H1 (cell line): Measurements from ENCODE around the gene GPATCH4. TPM values are rescaled to one million over a fixed set of nuclear protein-coding genes. Genes with fewer than 3 reads are reported as not detected.

Experiments used
- CTCF ChIA-PET: fragments of 300-600 bp; sonication (Branson Sonifier 250); formaldehyde crosslinking; loops from one replicate; lab custom pipeline; 2021; ENCODE audit not compliant: partially characterized antibody; lab: Charles Lee
- POLR2A ChIA-PET: fragments of 300-600 bp; sonication (Branson Sonifier 250); formaldehyde crosslinking; loops from one replicate; lab custom pipeline; 2021; ENCODE audit warnings: inconsistent platforms; ENCODE audit not compliant: partially characterized antibody; lab: Charles Lee
- DNase-seq, 2 experiments: peaks; one replicate each; pipeline versions ENCODE4 v3.0.0 to v3.0.0-alpha.2; 2010 to 2022; ENCODE audit warnings: low spot score in 2 of 2, low read depth in 1 of 2, mixed read lengths in 1 of 2
- FAIRE-seq: peaks from 2 replicates; lab custom pipeline; 2011; peaks lifted over from hg19 to GRCh38; lab: Jason Lieb, UNC
- H2AFZ ChIP-seq: 2 replicates; pipeline ENCODE4 v1.8.1; 2012; ENCODE audit warnings: low read length, inconsistent platforms
- H2AK5ac ChIP-seq: 2 replicates; pipeline ENCODE4 v1.6.1; 2013; ENCODE audit warnings: low read depth, low read length
- H2BK120ac ChIP-seq: replicated peaks from 2 replicates; pipeline ENCODE3; 2013; ENCODE audit warnings: low read depth, low read length, inconsistent platforms
- H2BK12ac ChIP-seq: 2 replicates; pipeline ENCODE4 v1.6.1; 2013; ENCODE audit warnings: low read depth, low read length
- H2BK15ac ChIP-seq: 2 replicates; pipeline ENCODE4 v1.6.1; 2013; ENCODE audit warnings: low read length
- H2BK20ac ChIP-seq: 2 replicates; pipeline ENCODE4 v1.6.1; 2013; ENCODE audit warnings: low read length
- H2BK5ac ChIP-seq: 2 replicates; pipeline ENCODE4 v1.6.1; 2013; ENCODE audit warnings: low read depth, low read length
- H3K14ac ChIP-seq: 2 replicates; pipeline ENCODE4 v1.6.1; 2013; ENCODE audit warnings: inconsistent platforms; ENCODE audit not compliant: insufficient read length
- H3K18ac ChIP-seq: 2 replicates; pipeline ENCODE4 v1.6.1; 2013; ENCODE audit warnings: low read length; ENCODE audit errors: extremely low read depth
- H3K23ac ChIP-seq: 2 replicates; pipeline ENCODE4 v1.6.1; 2013; ENCODE audit warnings: inconsistent platforms; ENCODE audit not compliant: insufficient read length
- H3K23me2 ChIP-seq: 2 replicates; pipeline ENCODE4 v1.6.1; 2013; ENCODE audit warnings: low read depth, low read length
- H3K27ac ChIP-seq: 2 replicates; pipeline ENCODE4 v1.6.1; 2011; ENCODE audit warnings: low read depth, low read length, inconsistent platforms
- H3K27me3 ChIP-seq, 4 experiments: replicated peaks in 1 of 4; 1 replicate in 1 of 4; 2 replicates in 3 of 4; pipeline versions ENCODE4 v1.6.1 to v1.8.1; 2011 to 2013; ENCODE audit warnings: low read length in 3 of 4, mild to moderate bottlenecking in 3 of 4, inconsistent platforms in 2 of 4, mixed read lengths in 2 of 4, moderate library complexity in 1 of 4; ENCODE audit not compliant: control insufficient read depth in 3 of 4, insufficient read depth in 3 of 4; ENCODE audit errors: extremely low read depth in 1 of 4
- H3K36me3 ChIP-seq, 4 experiments: 2 replicates each; pipeline versions ENCODE4 v1.6.1 to v1.8.1; 2011 to 2013; ENCODE audit warnings: mild to moderate bottlenecking in 4 of 4, low read length in 3 of 4, moderate library complexity in 2 of 4, control low read depth in 1 of 4, inconsistent platforms in 1 of 4; ENCODE audit not compliant: insufficient read depth in 4 of 4, control insufficient read depth in 2 of 4
- H3K4ac ChIP-seq: replicated peaks from 2 replicates; pipeline ENCODE3; 2013; ENCODE audit warnings: low read length, low read depth, mixed read lengths, inconsistent platforms; ENCODE audit not compliant: insufficient read length
- H3K4me1 ChIP-seq, 4 experiments: replicated peaks in 1 of 4; 1 replicate in 1 of 4; 2 replicates in 3 of 4; pipeline versions ENCODE4 v1.6.1 to v1.8.1; 2011 to 2013; ENCODE audit warnings: low read length in 3 of 4, inconsistent platforms in 2 of 4, mixed read lengths in 1 of 4; ENCODE audit not compliant: insufficient read depth in 4 of 4, control insufficient read depth in 3 of 4
- H3K4me2 ChIP-seq, 2 experiments: 2 replicates each; pipeline versions ENCODE4 v1.6.1 to v1.8.1; 2011 to 2013; ENCODE audit warnings: low read depth in 2 of 2, low read length in 2 of 2, control low read depth in 1 of 2, inconsistent platforms in 1 of 2, mild to moderate bottlenecking in 1 of 2; ENCODE audit not compliant: insufficient read depth in 1 of 2
- H3K4me3 ChIP-seq, 4 experiments: fragments of 200-600, 300-600 bp in 1 of 4; sonication (generic), shearing (Covaris generic), sonication (Bioruptor Twin) in 1 of 4; 2 replicates each; pipeline versions ENCODE4 v1.5.1 to v1.8.1; 2011 to 2016; ENCODE audit warnings: low read length in 4 of 4, low read depth in 3 of 4, control low read depth in 2 of 4, inconsistent platforms in 2 of 4, mild to moderate bottlenecking in 2 of 4, mixed read lengths in 1 of 4, moderate library complexity in 1 of 4; ENCODE audit not compliant: insufficient read depth in 2 of 4; ENCODE audit errors: extremely low read depth in 1 of 4
- H3K56ac ChIP-seq: replicated peaks from 2 replicates; pipeline ENCODE3; 2013; ENCODE audit warnings: low read depth, mild to moderate bottlenecking, mixed read lengths, low read length, inconsistent platforms; ENCODE audit not compliant: insufficient read length
- H3K79me1 ChIP-seq: 2 replicates; pipeline ENCODE4 v1.6.1; 2013; ENCODE audit warnings: low read depth, low read length, control low read depth
- H3K79me2 ChIP-seq, 2 experiments: 2 replicates each; pipeline versions ENCODE4 v1.6.1 to v1.8.1; 2012 to 2013; ENCODE audit warnings: low read length in 2 of 2, mild to moderate bottlenecking in 2 of 2, inconsistent platforms in 1 of 2; ENCODE audit not compliant: insufficient read depth in 2 of 2, control insufficient read depth in 1 of 2
- H3K9ac ChIP-seq, 4 experiments: replicated peaks in 1 of 4; 1 replicate in 1 of 4; 2 replicates in 3 of 4; pipeline versions ENCODE4 v1.6.1 to v1.8.1; 2011 to 2013; ENCODE audit warnings: low read depth in 3 of 4, low read length in 3 of 4, control low read depth in 2 of 4, mild to moderate bottlenecking in 2 of 4, moderate library complexity in 2 of 4, inconsistent platforms in 1 of 4; ENCODE audit errors: extremely low read depth in 1 of 4
- H3K9me3 ChIP-seq, 2 experiments: 2 replicates each; pipeline versions ENCODE4 v1.6.1 to v1.8.1; 2012 to 2013; ENCODE audit warnings: mild to moderate bottlenecking in 2 of 2, moderate library complexity in 2 of 2, control low read depth in 1 of 2, inconsistent platforms in 1 of 2, low read depth in 1 of 2, low read length in 1 of 2, mixed read lengths in 1 of 2; ENCODE audit not compliant: insufficient read depth in 2 of 2
- H4K20me1 ChIP-seq, 2 experiments: replicated peaks in 1 of 2; 2 replicates each; pipeline versions ENCODE3 to v1.8.1; 2011 to 2013; ENCODE audit warnings: inconsistent platforms in 2 of 2, low read length in 2 of 2, mild to moderate bottlenecking in 1 of 2; ENCODE audit not compliant: insufficient read depth in 2 of 2, control insufficient read depth in 1 of 2
- H4K5ac ChIP-seq: 2 replicates; pipeline ENCODE4 v1.6.1; 2013; ENCODE audit warnings: low read length, low read depth, mixed read lengths, inconsistent platforms; ENCODE audit not compliant: insufficient read length
- H4K8ac ChIP-seq: 2 replicates; pipeline ENCODE4 v1.8.0; 2013; ENCODE audit warnings: mild to moderate bottlenecking, moderate library complexity, low read length, inconsistent platforms; ENCODE audit not compliant: insufficient read depth; ENCODE audit errors: extremely low read depth
- H4K91ac ChIP-seq: replicated peaks from 2 replicates; pipeline ENCODE3; 2013; ENCODE audit warnings: low read length, mixed read lengths, inconsistent platforms; ENCODE audit not compliant: insufficient read length
- BACH1 ChIP-seq: IDR thresholded peaks from 2 replicates; pipeline ENCODE4 v1.6.1; 2012; ENCODE audit warnings: low read length, improper control_type of control experiment
- CBX5 ChIP-seq: fragments of 300-800, 300-1000 bp; sonication (generic); IDR thresholded peaks from 2 replicates; pipeline ENCODE4 v1.7.1; 2016; ENCODE audit warnings: antibody characterized with exemption, low read length, low read depth
- CHD2 ChIP-seq: IDR thresholded peaks from 2 replicates; pipeline ENCODE4 v1.6.1; 2012; ENCODE audit warnings: low read length, improper control_type of control experiment
- GTF2F1 ChIP-seq: IDR thresholded peaks from 2 replicates; pipeline ENCODE4 v1.6.1; 2012; ENCODE audit warnings: low read depth, low read length, improper control_type of control experiment, borderline replicate concordance
- HDAC2 ChIP-seq, 2 experiments: fragments of 300-600 bp in 1 of 2; sonication (generic) in 1 of 2; IDR thresholded peaks; 2 replicates each; pipeline ENCODE4 v1.6.1; 2011 to 2012; ENCODE audit warnings: low read depth in 2 of 2, low read length in 2 of 2, mild to moderate bottlenecking in 2 of 2, moderate library complexity in 2 of 2, borderline replicate concordance in 1 of 2, inconsistent platforms in 1 of 2
- HDAC6 ChIP-seq: IDR thresholded peaks from one replicate; pipeline ENCODE4 v1.7.1; 2012; ENCODE audit warnings: low read depth, mild to moderate bottlenecking, inconsistent platforms, low read length, moderate library complexity
- KDM4A ChIP-seq: IDR thresholded peaks from one replicate; pipeline ENCODE4 v1.7.1; 2012; ENCODE audit warnings: low read depth, mild to moderate bottlenecking, moderate library complexity, low read length, inconsistent platforms; ENCODE audit not compliant: severe bottlenecking
- NANOG ChIP-seq: IDR thresholded peaks from 2 replicates; pipeline ENCODE4 v1.6.1; 2011; ENCODE audit warnings: low read length, low read depth, mild to moderate bottlenecking, inconsistent platforms; ENCODE audit not compliant: insufficient read depth, poor library complexity, severe bottlenecking
- TAF7 ChIP-seq: optimal IDR thresholded peaks from 2 replicates; pipeline ENCODE3; 2011; ENCODE audit warnings: low read depth, mild to moderate bottlenecking, inconsistent platforms, low read length, moderate library complexity, borderline replicate concordance
- USF2 ChIP-seq: IDR thresholded peaks from 2 replicates; pipeline ENCODE4 v1.6.1; 2011; ENCODE audit warnings: low read length, improper control_type of control experiment
- YY1 ChIP-seq: IDR thresholded peaks from 2 replicates; pipeline ENCODE4 v1.6.1; 2011; ENCODE audit warnings: low read depth, mild to moderate bottlenecking, low read length
- ZNF274 ChIP-seq: IDR thresholded peaks from 2 replicates; pipeline ENCODE4 v1.7.0; 2012; ENCODE audit warnings: low read length, borderline replicate concordance; ENCODE audit errors: extremely low read depth
- WGBS, 2 experiments: shearing (Covaris generic) in 1 of 2; methylation state at CpG; one replicate each; pipeline versions ENCODE4 v1.1.6 to v1.1.7; 2013 to 2015; ENCODE audit warnings: low lambda C conversion rate in 2 of 2, mixed read lengths in 2 of 2, inconsistent platforms in 1 of 2, low coverage in 1 of 2, missing lambda C conversion rate in 1 of 2; ENCODE audit not compliant: insufficient replicate concordance in 2 of 2, insufficient coverage in 1 of 2, insufficient read length in 1 of 2; ENCODE audit errors: extremely low coverage in 1 of 2, missing lambda C conversion rate in 1 of 2; 5-methylcytosine and 5-hydroxymethylcytosine counted together
- polyA plus RNA-seq, 7 experiments: library from polyadenylated mRNA; depleted of rRNA in 3 of 7; stranded (reverse) in 5 of 7; unstranded in 2 of 7; fragments of >200 nt in 5 of 7; fragments of 200-250 nt in 2 of 7; gene quantifications; 1 replicate in 5 of 7; 2 replicates in 1 of 7; 4 replicates in 1 of 7; pipeline versions ENCODE4 v1.2.1 to v1.2.3, GENCODE V29; 2011 to 2013; ENCODE audit warnings: missing spikeins in 2 of 7, mixed read lengths in 2 of 7
- total RNA-seq: library from RNA; stranded (reverse); fragmentation: NEBNext Ultra II Directional; extraction: Animal tissue kit (Norgen Biotek cat#: 25700); gene quantifications from 2 replicates; pipeline ENCODE4 v1.2.1, GENCODE V29; 2021

GPATCH4 gene
- total and polyA plus RNA-seq, 2 of the 8 experiments (the other 6 are each of a cell fraction or from before 2014, with no cell fraction given) = 20.5 to 47.9 TPM

GRCh38 chr1:156599811-156600210 lies 1.5 kb downstream of the GPATCH4 start:
- H3K4me3 ChIP-seq = peak overlapping the region in 1 of 4 experiments; percentile 86; a peak in 1 of 8 replicates
- ChIA-PET CTCF (interaction anchor here (0.6 to 4.0 kb wide), 11 partner anchors 9 to 215 kb away, joined by 3 to 30 read pairs (median 4); partner anchors contain the start of gene HAPLN2), POLR2A (interaction anchor here (0.7 to 6.6 kb wide), 5 partner anchors 7 to 28 kb away, joined by 3 to 66 read pairs (median 4); partner anchors contain the start of genes IQGAP3 and NAXE)
- H2BK120ac ChIP-seq = no peak overlapping the region
- 95% methylated on average over 2 of the region's 3 CpGs; no CpG with 5 or more reads in 1 of the 2 experiments for WGBS, 2 experiments
- H3K36me3 ChIP-seq = peaks cover 16 to 41% (median 36%) of the 10 kb centered on the region in 4 experiments
- H3K18ac ChIP-seq = no peak overlapping the region
- H2AFZ ChIP-seq = no peak overlapping the region
- H3K4me2 ChIP-seq = peak overlapping the region in 1 of 2 experiments; percentile 55; a peak in 2 of 4 replicates
- H3K9me3 ChIP-seq = no peaks in the 10 kb centered on the region
- H3K23ac ChIP-seq = no peak overlapping the region
- no peak overlapping the region for H2BK15ac ChIP-seq
- H2BK5ac ChIP-seq = no peak overlapping the region
- peaks cover 3 to 19% of the 10 kb centered on the region in 2 experiments for H3K79me2 ChIP-seq
- H3K14ac ChIP-seq = no peak overlapping the region
- no peak overlapping the region for H3K56ac ChIP-seq
- H3K27me3 ChIP-seq = no peaks in the 10 kb centered on the region
- H4K5ac ChIP-seq = no peak overlapping the region
- no peak overlapping the region for H2BK12ac ChIP-seq
- no peak overlapping the region for H3K9ac ChIP-seq
- no peak overlapping the region for H3K4ac ChIP-seq
- H2AK5ac ChIP-seq = no peak overlapping the region
- H4K20me1 ChIP-seq = peaks cover 0 to 1% of the 10 kb centered on the region in 2 experiments
- peaks cover 2% of the 10 kb centered on the region; the same call in 1 of the 2 replicates for H3K79me1 ChIP-seq
- H3K27ac ChIP-seq = no peak overlapping the region
- peaks cover 5% of the 10 kb centered on the region; the same call in 1 of the 2 replicates for H3K23me2 ChIP-seq
- H4K8ac ChIP-seq = no peak overlapping the region
- peaks cover 0 to 8% (median 3%) of the 10 kb centered on the region in 4 experiments; a peak in 5 of 7 replicates for H3K4me1 ChIP-seq
- DNase-seq (no peak), FAIRE-seq (no peak)
- H2BK20ac ChIP-seq = no peak overlapping the region
- no peak overlapping the region for H4K91ac ChIP-seq
- TF ChIP-seq USF2 (no peak), HDAC2 (IDR thresholded peaks at IDR 0.05; ENCODE audit: borderline replicate concordance in 1 of 2, low read depth in 2 of 2, low read length in 2 of 2) (no peak), BACH1 (no peak), YY1 (no peak), NANOG (no peak), CBX5 (no peak), HDAC6 (no peak), CHD2 (no peak), KDM4A (no peak), TAF7 (no peak), GTF2F1 (no peak), ZNF274 (no peak)
